Mesenchymal stem cell (in vitro differentiated cells and primary cell): Measurements from ENCODE around the gene DDX28.

Experiments
- DNase-seq: peaks from one replicate; pipeline ENCODE4 v3.0.0-alpha.2; 2013
- H2AFZ ChIP-seq: one replicate; pipeline ENCODE4 v1.6.1; 2013; ENCODE audit warnings: low read depth, mild to moderate bottlenecking, control low read depth, inconsistent platforms, low read length, moderate library complexity
- H2AK5ac ChIP-seq: 2 replicates; pipeline ENCODE4 v1.6.1; 2013; ENCODE audit warnings: low read length, moderate library complexity, mild to moderate bottlenecking, inconsistent platforms; ENCODE audit not compliant: severe bottlenecking
- H2BK120ac ChIP-seq: one replicate; pipeline ENCODE4 v1.6.1; 2013; ENCODE audit warnings: low read depth, mild to moderate bottlenecking, inconsistent platforms, low read length, moderate library complexity
- H2BK12ac ChIP-seq, 2 experiments: one replicate each; pipeline ENCODE4 v1.6.1; 2013; ENCODE audit warnings: inconsistent platforms in 2 of 2, low read length in 2 of 2, mild to moderate bottlenecking in 2 of 2, moderate library complexity in 2 of 2, control low read depth in 1 of 2
- H2BK15ac ChIP-seq: one replicate; pipeline ENCODE4 v1.6.1; 2013; ENCODE audit warnings: mild to moderate bottlenecking, low read depth, inconsistent platforms; ENCODE audit not compliant: poor library complexity, severe bottlenecking
- H2BK5ac ChIP-seq: 2 replicates; pipeline ENCODE4 v1.6.1; 2013; ENCODE audit warnings: low read depth, mild to moderate bottlenecking, low read length, control low read depth, inconsistent platforms; ENCODE audit not compliant: poor library complexity, severe bottlenecking
- H3K14ac ChIP-seq, 2 experiments: one replicate each; pipeline ENCODE4 v1.6.1; 2013; ENCODE audit warnings: inconsistent platforms in 2 of 2, low read length in 2 of 2, control low read depth in 1 of 2, mild to moderate bottlenecking in 1 of 2, moderate library complexity in 1 of 2
- H3K18ac ChIP-seq, 2 experiments: one replicate each; pipeline ENCODE4 v1.6.1; 2013; ENCODE audit warnings: inconsistent platforms in 2 of 2, low read length in 2 of 2, control low read depth in 1 of 2, low read depth in 1 of 2, mild to moderate bottlenecking in 1 of 2
- H3K23ac ChIP-seq, 2 experiments: one replicate each; pipeline ENCODE4 v1.6.1; 2013; ENCODE audit warnings: inconsistent platforms in 2 of 2, low read length in 2 of 2, mild to moderate bottlenecking in 2 of 2, moderate library complexity in 2 of 2, control low read depth in 1 of 2
- H3K27ac ChIP-seq: 2 replicates; pipeline ENCODE4 v1.5.1; 2013; ENCODE audit warnings: mild to moderate bottlenecking, moderate library complexity, low read length, control low read depth, inconsistent platforms; ENCODE audit not compliant: poor library complexity, severe bottlenecking
- H3K27me3 ChIP-seq, 2 experiments: 2 replicates each; pipeline versions ENCODE4 v1.6.1 to v1.7.0; 2013; ENCODE audit warnings: low read length in 2 of 2, mild to moderate bottlenecking in 2 of 2, moderate library complexity in 2 of 2, control low read depth in 1 of 2, inconsistent platforms in 1 of 2; ENCODE audit not compliant: control insufficient read depth in 1 of 2, insufficient read depth in 1 of 2
- H3K36me3 ChIP-seq, 2 experiments: 2 replicates each; pipeline versions ENCODE4 v1.6.1 to v1.7.0; 2013; ENCODE audit warnings: low read length in 2 of 2, control low read depth in 1 of 2, inconsistent platforms in 1 of 2, low read depth in 1 of 2, mild to moderate bottlenecking in 1 of 2; ENCODE audit not compliant: insufficient read depth in 2 of 2, control insufficient read depth in 1 of 2
- H3K4ac ChIP-seq, 2 experiments: one replicate each; pipeline ENCODE4 v1.6.1; 2013; ENCODE audit warnings: inconsistent platforms in 2 of 2, low read length in 2 of 2, mild to moderate bottlenecking in 2 of 2, moderate library complexity in 2 of 2, control low read depth in 1 of 2, low read depth in 1 of 2
- H3K4me1 ChIP-seq: 2 replicates; pipeline ENCODE4 v1.6.1; 2013; ENCODE audit warnings: low read depth, low read length, control low read depth; ENCODE audit not compliant: control insufficient read depth, insufficient read depth
- H3K4me2 ChIP-seq: 2 replicates; pipeline ENCODE4 v1.6.1; 2013; ENCODE audit warnings: low read length, mild to moderate bottlenecking, inconsistent platforms; ENCODE audit not compliant: poor library complexity, severe bottlenecking
- H3K4me3 ChIP-seq, 2 experiments: 2 replicates each; pipeline versions ENCODE4 v1.5.1 to v1.7.0; 2013; ENCODE audit warnings: low read length in 2 of 2, mild to moderate bottlenecking in 2 of 2, control low read depth in 1 of 2, low read depth in 1 of 2; ENCODE audit not compliant: insufficient read depth in 1 of 2
- H3K79me1 ChIP-seq: replicated peaks from 2 replicates; pipeline ENCODE4 v1.6.1; 2013; ENCODE audit warnings: mild to moderate bottlenecking, control low read depth, low read length, inconsistent platforms; ENCODE audit not compliant: poor library complexity, severe bottlenecking
- H3K9ac ChIP-seq: 2 replicates; pipeline ENCODE4 v1.7.0; 2013; ENCODE audit warnings: mild to moderate bottlenecking, low read length, moderate library complexity
- H3K9me3 ChIP-seq: 2 replicates; pipeline ENCODE4 v1.7.0; 2013; ENCODE audit warnings: mild to moderate bottlenecking, low read length; ENCODE audit not compliant: control insufficient read depth
- H4K8ac ChIP-seq: one replicate; pipeline ENCODE4 v1.6.1; 2013; ENCODE audit warnings: inconsistent platforms, mild to moderate bottlenecking, low read length, moderate library complexity
- H4K91ac ChIP-seq: one replicate; pipeline ENCODE4 v1.6.1; 2013; ENCODE audit warnings: mild to moderate bottlenecking, low read length, inconsistent platforms
- WGBS: methylation state at CpG from one replicate; pipeline ENCODE4 v1.1.7; 2013; ENCODE audit warnings: mixed read lengths; 5-methylcytosine and 5-hydroxymethylcytosine counted together

The DDX28 gene

GRCh38 chr16:68047987-68048386 lies 25.0 kb upstream of the DDX28 start:
- peaks cover 15 to 23% of the 10 kb centered on the region in 2 experiments for H3K36me3 ChIP-seq
- H3K4me1 ChIP-seq: no peaks in the 10 kb centered on the region
- DNase-seq: no peak
- H3K4me2 ChIP-seq: no peak overlapping the region
- H3K14ac ChIP-seq: no peak overlapping the region
- no peaks in the 10 kb centered on the region for H3K9me3 ChIP-seq
- H3K23ac ChIP-seq: no peak overlapping the region
- H2BK120ac ChIP-seq: no peak overlapping the region
- no peak overlapping the region for H3K27ac ChIP-seq
- H3K79me1 ChIP-seq: peaks cover 13% of the 10 kb centered on the region
- H3K4me3 ChIP-seq: no peak overlapping the region
- H2BK12ac ChIP-seq: no peak overlapping the region
- H3K18ac ChIP-seq: no peak overlapping the region
- no peak overlapping the region for H2AK5ac ChIP-seq
- H4K8ac ChIP-seq: no peak overlapping the region
- H3K4ac ChIP-seq: no peak overlapping the region
- 98% methylated on average over 2 of the region's 2 CpGs for WGBS
- H2AFZ ChIP-seq: no peak overlapping the region
- H3K27me3 ChIP-seq: no peaks in the 10 kb centered on the region
- no peak overlapping the region for H4K91ac ChIP-seq
- H2BK15ac ChIP-seq: no peak overlapping the region
- no peak overlapping the region for H2BK5ac ChIP-seq
- H3K9ac ChIP-seq: no peak overlapping the region

- Histone ChIP-seq H3K23ac (no peak overlapping the region), H2BK12ac (no peak overlapping the region), H3K4ac (no peak overlapping the region), H3K27me3 (no peaks in the 10 kb centered on the region), H3K27ac (no peak overlapping the region), H3K36me3 (peaks cover 12 to 20% of the 10 kb centered on the region in 2 experiments), H3K4me3 (no peak overlapping the region), H4K8ac (no peak overlapping the region), H3K9me3 (no peaks in the 10 kb centered on the region), H3K79me1 (peaks cover 16% of the 10 kb centered on the region), H2BK15ac (no peak overlapping the region), H2BK5ac (no peak overlapping the region), H4K91ac (no peak overlapping the region), H2BK120ac (no peak overlapping the region), H3K4me2 (no peak overlapping the region), H2AFZ (no peak overlapping the region), H3K4me1 (no peaks in the 10 kb centered on the region), H3K18ac (no peak overlapping the region), H3K14ac (no peak overlapping the region), H2AK5ac (no peak overlapping the region), H3K9ac (no peak overlapping the region)
- DNase-seq: no peak
- WGBS: 91% methylated on average over 7 of the region's 7 CpGs
Measured at GRCh38 chr16:68046106-68046505, 23.1 kb upstream of the DDX28 start.

GRCh38 chr16:68041783-68042182 lies 18.8 kb upstream of the DDX28 start:
- Histone ChIP-seq H3K9ac (no peak overlapping the region), H4K8ac (no peak overlapping the region), H3K27me3 (no peaks in the 10 kb centered on the region), H3K23ac (no peak overlapping the region), H3K4me3 (no peak overlapping the region), H3K18ac (no peak overlapping the region), H2BK12ac (no peak overlapping the region), H3K79me1 (peaks cover 11% of the 10 kb centered on the region), H3K14ac (no peak overlapping the region), H2BK5ac (no peak overlapping the region), H2BK120ac (no peak overlapping the region), H3K4me1 (no peaks in the 10 kb centered on the region), H3K36me3 (peaks cover 9 to 10% of the 10 kb centered on the region in 2 experiments), H4K91ac (no peak overlapping the region), H3K4ac (no peak overlapping the region), H2AFZ (no peak overlapping the region), H3K9me3 (no peaks in the 10 kb centered on the region), H3K27ac (no peak overlapping the region), H2AK5ac (no peak overlapping the region), H3K4me2 (no peak overlapping the region), H2BK15ac (no peak overlapping the region)
- no CpG with 5 or more reads among the region's 2 CpGs for WGBS
- no peak for DNase-seq

GRCh38 chr16:68040506-68041288 lies 17.7 kb upstream of the DDX28 start:
- peak; percentile 69 for DNase-seq
- no peak overlapping the region for H2BK120ac ChIP-seq
- no peak overlapping the region for H3K14ac ChIP-seq
- no peak overlapping the region for H3K23ac ChIP-seq
- no peak overlapping the region for H2AK5ac ChIP-seq
- no peak overlapping the region for H2BK15ac ChIP-seq
- no peak overlapping the region for H2BK5ac ChIP-seq
- H4K91ac ChIP-seq: no peak overlapping the region
- H3K79me1 ChIP-seq: peaks cover 9% of the 10 kb centered on the region
- no peaks in the 10 kb centered on the region for H3K27me3 ChIP-seq
- no peak overlapping the region for H3K9ac ChIP-seq
- no peaks in the 10 kb centered on the region for H3K4me1 ChIP-seq
- H3K18ac ChIP-seq: no peak overlapping the region
- H3K9me3 ChIP-seq: no peaks in the 10 kb centered on the region
- peaks cover 9 to 10% of the 10 kb centered on the region in 2 experiments for H3K36me3 ChIP-seq
- no peak overlapping the region for H3K4me3 ChIP-seq
- no peak overlapping the region for H2AFZ ChIP-seq
- 77% methylated on average over 11 of the region's 14 CpGs for WGBS
- no peak overlapping the region for H2BK12ac ChIP-seq
- H3K27ac ChIP-seq: no peak overlapping the region
- no peak overlapping the region for H3K4me2 ChIP-seq
- no peak overlapping the region for H4K8ac ChIP-seq
- H3K4ac ChIP-seq: no peak overlapping the region
